ENCODE measurements around the gene NDUFA8.

- no peak for TF ChIP-seq POLR2A (IDR thresholded peaks at IDR 0.05)
- TF ChIP-seq CTCF (IDR thresholded peaks at IDR 0.05 in 8 of 11, conservative IDR thresholded peaks at IDR 0.05 in 3 of 11): no peak
- no peak for TF ChIP-seq POLR2AphosphoS5 (IDR thresholded peaks at IDR 0.05)
Measured at GRCh38 chr9:122112238-122112637, 47.3 kb downstream of the NDUFA8 start.
